Lung (tissue), 12 donors: ENCODE data around the gene HEATR3. TPM values are rescaled to one million over a fixed set of nuclear protein-coding genes. Genes with fewer than 3 reads are reported as not detected.

Experiments
- ATAC-seq: fragments of 200-7000 bp; cut with Tn5 transposase; one replicate; pipeline ENCODE4 v1.9.1; 2020; ENCODE audit warnings: moderate number of reproducible peaks; ENCODE audit not compliant: insufficient read depth, low FRiP score
- DNase-seq, 3 donors: peaks; one replicate each; pipeline ENCODE4 v3.0.0-alpha.2; 2013 to 2017
- H3K27ac ChIP-seq, 2 donors: one replicate each; pipeline ENCODE4 v1.5.1; 2013; ENCODE audit warnings: mild to moderate bottlenecking in 2 of 2, moderate library complexity in 2 of 2, control low read depth in 1 of 2, inconsistent platforms in 1 of 2, low read depth in 1 of 2, low read length in 1 of 2
- H3K27me3 ChIP-seq, 3 donors: one replicate each; pipeline ENCODE4 v1.5.1; 2013; ENCODE audit warnings: low read length in 2 of 3; ENCODE audit not compliant: control insufficient read depth in 3 of 3, insufficient read depth in 3 of 3
- H3K36me3 ChIP-seq, 4 donors: one replicate each; pipeline ENCODE4 v1.5.1; 2013; ENCODE audit warnings: low read length in 4 of 4, mild to moderate bottlenecking in 1 of 4, moderate library complexity in 1 of 4; ENCODE audit not compliant: control insufficient read depth in 4 of 4, insufficient read depth in 4 of 4
- H3K4me1 ChIP-seq, 5 donors: one replicate each; pipeline ENCODE4 v1.5.1; 2013; ENCODE audit warnings: low read length in 5 of 5, mild to moderate bottlenecking in 2 of 5, moderate library complexity in 1 of 5; ENCODE audit not compliant: control insufficient read depth in 5 of 5, insufficient read depth in 5 of 5
- H3K4me3 ChIP-seq: one replicate; pipeline ENCODE4 v1.5.1; 2013; ENCODE audit warnings: mild to moderate bottlenecking, control low read depth, moderate library complexity
- H3K9ac ChIP-seq, 2 donors: one replicate each; pipeline ENCODE4 v1.5.1; 2013; ENCODE audit warnings: low read length in 2 of 2, control low read depth in 1 of 2; ENCODE audit not compliant: insufficient read depth in 1 of 2
- H3K9me3 ChIP-seq, 4 donors: one replicate each; pipeline ENCODE4 v1.5.1; 2013; ENCODE audit warnings: low read length in 3 of 4, mild to moderate bottlenecking in 1 of 4, moderate library complexity in 1 of 4; ENCODE audit not compliant: control insufficient read depth in 4 of 4, insufficient read depth in 3 of 4
- WGBS, 2 donors: extraction: QIAGEN DNeasy Blood & Tissue Kit; methylation state at CpG; one replicate each; pipeline ENCODE4 v1.1.7; 2013; 5-methylcytosine and 5-hydroxymethylcytosine counted together
- polyA plus RNA-seq, 2 donors: library from polyadenylated mRNA; stranded (reverse); fragments of 200-250 nt; gene quantifications; one replicate each; pipeline ENCODE4 v1.2.1, GENCODE V29; 2013
- total RNA-seq, 2 donors: library from RNA; depleted of rRNA in 1 of 2; stranded (reverse); fragments of >200 nt in 1 of 2; gene quantifications; one replicate each; pipeline ENCODE4 v1.2.1, GENCODE V29; 2014 to 2021
- TF ChIP-seq, protein P1 (sequence below): IDR thresholded peaks from 2 replicates; pipeline ENCODE4 v1.5.1; 2012; ENCODE audit warnings: mild to moderate bottlenecking; ENCODE audit errors: control extremely low read depth, extremely low read depth
- donor health status: control.
- donor health status: control.
- donor health status: Bipolar disorder and iron deficiency.
- donor health status: healthy.
- donor health status: DM: yes; HTN: yes; CAD: no.

Gene HEATR3
- total and polyA plus RNA-seq, 4 donors = 8.7 to 29.9 (median 14.1) TPM

GRCh38 chr16:50058091-50058771 lies 7.5 kb upstream of the HEATR3 start:
- Histone ChIP-seq H3K27ac (no peak overlapping the region), H3K36me3 (no peaks in the 10 kb centered on the region), H3K9me3 (peaks cover 0 to 7% (median 5%) of the 10 kb centered on the region in 4 donors), H3K4me3 (no peak overlapping the region), H3K27me3 (no peaks in the 10 kb centered on the region), H3K9ac (no peak overlapping the region), H3K4me1 (no peaks in the 10 kb centered on the region)
- DNase-seq (no peak), ATAC-seq (no peak)
- TF ChIP-seq, protein P1, sequence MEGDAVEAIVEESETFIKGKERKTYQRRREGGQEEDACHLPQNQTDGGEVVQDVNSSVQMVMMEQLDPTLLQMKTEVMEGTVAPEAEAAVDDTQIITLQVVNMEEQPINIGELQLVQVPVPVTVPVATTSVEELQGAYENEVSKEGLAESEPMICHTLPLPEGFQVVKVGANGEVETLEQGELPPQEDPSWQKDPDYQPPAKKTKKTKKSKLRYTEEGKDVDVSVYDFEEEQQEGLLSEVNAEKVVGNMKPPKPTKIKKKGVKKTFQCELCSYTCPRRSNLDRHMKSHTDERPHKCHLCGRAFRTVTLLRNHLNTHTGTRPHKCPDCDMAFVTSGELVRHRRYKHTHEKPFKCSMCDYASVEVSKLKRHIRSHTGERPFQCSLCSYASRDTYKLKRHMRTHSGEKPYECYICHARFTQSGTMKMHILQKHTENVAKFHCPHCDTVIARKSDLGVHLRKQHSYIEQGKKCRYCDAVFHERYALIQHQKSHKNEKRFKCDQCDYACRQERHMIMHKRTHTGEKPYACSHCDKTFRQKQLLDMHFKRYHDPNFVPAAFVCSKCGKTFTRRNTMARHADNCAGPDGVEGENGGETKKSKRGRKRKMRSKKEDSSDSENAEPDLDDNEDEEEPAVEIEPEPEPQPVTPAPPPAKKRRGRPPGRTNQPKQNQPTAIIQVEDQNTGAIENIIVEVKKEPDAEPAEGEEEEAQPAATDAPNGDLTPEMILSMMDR = no peak
- WGBS, 2 donors = 93 to 97% methylated on average over 28 of the region's 28 CpGs

DNA sequence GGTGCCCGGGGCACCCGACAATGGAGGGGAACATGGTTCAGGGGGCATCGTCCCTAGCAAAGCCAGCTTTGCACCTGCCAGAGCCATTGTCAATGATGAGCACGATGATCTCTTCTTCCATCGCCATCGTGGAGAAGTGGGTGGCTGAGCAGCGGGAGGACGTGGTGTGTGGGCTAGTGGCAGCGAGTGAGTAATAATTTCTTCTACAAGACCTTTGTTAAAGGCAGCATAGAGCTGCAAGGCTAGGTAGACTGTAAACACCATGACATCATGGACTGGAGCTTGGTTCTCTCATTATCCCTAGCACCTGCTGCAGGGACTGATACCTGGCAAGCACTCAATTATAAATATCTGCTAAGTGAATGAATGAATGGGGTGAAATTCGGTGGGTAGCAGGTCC lies 6.7 kb upstream of the HEATR3 start:
- Histone ChIP-seq H3K4me3 (no peak overlapping the region), H3K27me3 (no peaks in the 10 kb centered on the region), H3K9ac (no peak overlapping the region), H3K36me3 (no peaks in the 10 kb centered on the region), H3K27ac (no peak overlapping the region), H3K9me3 (peaks cover 0 to 7% (median 5%) of the 10 kb centered on the region in 4 donors), H3K4me1 (no peaks in the 10 kb centered on the region)
- DNase-seq (no peak), ATAC-seq (no peak)
- WGBS, 2 donors = 88 to 90% methylated on average over 10 of the region's 10 CpGs
- TF ChIP-seq, protein P1 = no peak

- no peak overlapping the region for H3K4me3 ChIP-seq
- no peak for DNase-seq
- TF ChIP-seq, protein P1 = no peak
- no peaks in the 10 kb centered on the region for H3K36me3 ChIP-seq
- no peaks in the 10 kb centered on the region for H3K27me3 ChIP-seq
- H3K9me3 ChIP-seq = peaks cover 0 to 7% (median 5%) of the 10 kb centered on the region in 4 donors
- 71 to 92% methylated on average over 3 of the region's 3 CpGs for WGBS, 2 donors
- no peaks in the 10 kb centered on the region for H3K4me1 ChIP-seq
- no peak overlapping the region for H3K27ac ChIP-seq
- no peak for ATAC-seq
- no peak overlapping the region for H3K9ac ChIP-seq
Measured at GRCh38 chr16:50059669-50060068, 6.1 kb upstream of the HEATR3 start.
